Measurements from ENCODE around the gene C10orf62. TPM values are rescaled to one million over a fixed set of nuclear protein-coding genes. Genes with fewer than 3 reads are reported as not detected.

The C10orf62 gene
- total and polyA plus RNA-seq, 2 of the 8 experiments (the other 6 are each of a cell fraction or from before 2014, with no cell fraction given): 0.05 TPM; not detected in 1

DNA sequence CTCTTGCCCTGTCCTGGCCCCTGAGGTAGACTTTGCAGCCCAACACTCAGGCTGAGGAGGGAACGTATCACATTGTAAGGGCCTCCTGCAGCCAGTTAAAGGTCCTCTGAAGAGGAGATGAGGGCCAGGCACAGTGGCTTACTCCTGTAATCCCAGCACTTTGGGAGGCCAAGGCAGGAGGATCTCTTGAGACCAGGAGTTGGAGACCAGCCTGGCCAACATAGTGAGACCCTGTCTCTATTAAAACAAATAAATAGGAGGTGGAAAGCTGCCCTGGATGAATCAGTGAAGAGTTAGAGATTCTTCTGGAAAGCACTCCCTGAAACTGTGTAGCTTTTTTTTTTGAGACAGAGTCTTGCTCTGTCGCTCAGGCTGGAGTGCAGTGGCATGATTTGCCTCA is 2.3 kb upstream of the C10orf62 start:
- no peak overlapping the region for H3K4ac ChIP-seq (replicated peaks; ENCODE audit: insufficient read length, low read depth, low read length)
- no peak overlapping the region for H2BK20ac ChIP-seq (ENCODE audit: low read length)
- H2BK5ac ChIP-seq (ENCODE audit: low read depth, low read length): no peak overlapping the region
- no peaks in the 10 kb centered on the region for H3K36me3 ChIP-seq (ENCODE audit: control insufficient read depth in 2 of 4, insufficient read depth in 4 of 4, low read length in 3 of 4)
- no peak overlapping the region for H4K5ac ChIP-seq (ENCODE audit: insufficient read length, low read depth, low read length)
- no peaks in the 10 kb centered on the region for H4K20me1 ChIP-seq (replicated peaks in 1 of 2; ENCODE audit: control insufficient read depth in 1 of 2, insufficient read depth in 2 of 2, low read length in 2 of 2)
- H3K14ac ChIP-seq (ENCODE audit: insufficient read length): no peak overlapping the region
- no peak overlapping the region for H4K8ac ChIP-seq (ENCODE audit: extremely low read depth, insufficient read depth, low read length)
- no peaks in the 10 kb centered on the region for H3K27me3 ChIP-seq (replicated peaks in 1 of 4; ENCODE audit: control insufficient read depth in 3 of 4, extremely low read depth in 1 of 4, insufficient read depth in 3 of 4, low read length in 3 of 4)
- no peak overlapping the region for H3K4me2 ChIP-seq (ENCODE audit: insufficient read depth in 1 of 2, low read depth in 2 of 2, low read length in 2 of 2)
- H3K27ac ChIP-seq (ENCODE audit: low read depth, low read length): no peak overlapping the region
- FAIRE-seq (no peak), DNase-seq (ENCODE audit: low read depth in 1 of 2, low spot score in 2 of 2) (no peak)
- H3K79me2 ChIP-seq (ENCODE audit: control insufficient read depth in 1 of 2, insufficient read depth in 2 of 2, low read length in 2 of 2): no peaks in the 10 kb centered on the region
- H3K9me3 ChIP-seq (ENCODE audit: insufficient read depth in 2 of 2, low read depth in 1 of 2, low read length in 1 of 2): no peaks in the 10 kb centered on the region
- H3K23me2 ChIP-seq (ENCODE audit: low read depth, low read length): peaks cover 1% of the 10 kb centered on the region; the same call in 1 of the 2 replicates
- H3K56ac ChIP-seq (replicated peaks; ENCODE audit: insufficient read length, low read depth, low read length): no peak overlapping the region
- 95% methylated on average over 2 of the region's 2 CpGs; no CpG with 5 or more reads in 1 of the 2 experiments for WGBS, 2 experiments (ENCODE audit: extremely low coverage in 1 of 2, insufficient coverage in 1 of 2, insufficient read length in 1 of 2, insufficient replicate concordance in 2 of 2, low coverage in 1 of 2, low lambda C conversion rate in 2 of 2, missing lambda C conversion rate in 1 of 2)
- H3K9ac ChIP-seq (replicated peaks in 1 of 4; ENCODE audit: extremely low read depth in 1 of 4, low read depth in 3 of 4, low read length in 3 of 4): no peak overlapping the region
- H2BK12ac ChIP-seq (ENCODE audit: low read depth, low read length): no peak overlapping the region
- no peak overlapping the region for H2BK15ac ChIP-seq (ENCODE audit: low read length)
- ChIA-PET POLR2A (ENCODE audit: partially characterized antibody) (interaction anchor here (1.3 to 2.5 kb wide), 2 partner anchors 11 to 16 kb away, joined by 3 to 7 read pairs; no protein-coding TSS in a partner anchor), CTCF (ENCODE audit: partially characterized antibody) (interaction anchor here (0.6 to 9.5 kb wide), 5 partner anchors 11 to 31 kb away, joined by 3 to 108 read pairs (median 12); partner anchors contain the start of gene ANKRD2)
- no peak overlapping the region for H2AK5ac ChIP-seq (ENCODE audit: low read depth, low read length)
- no peak overlapping the region for H3K4me3 ChIP-seq (ENCODE audit: extremely low read depth in 1 of 4, insufficient read depth in 2 of 4, low read depth in 3 of 4, low read length in 4 of 4)
- H3K4me1 ChIP-seq (replicated peaks in 1 of 4; ENCODE audit: control insufficient read depth in 3 of 4, insufficient read depth in 4 of 4, low read length in 3 of 4): peaks cover 0 to 6% (median 2%) of the 10 kb centered on the region in 4 experiments; a peak in 2 of 7 replicates
- H2AFZ ChIP-seq (ENCODE audit: low read length): no peak overlapping the region
- no peak overlapping the region for H2BK120ac ChIP-seq (replicated peaks; ENCODE audit: low read depth, low read length)
- H3K79me1 ChIP-seq (ENCODE audit: low read depth, low read length): no peaks in the 10 kb centered on the region
- no peak overlapping the region for H3K23ac ChIP-seq (ENCODE audit: insufficient read length)
- H4K91ac ChIP-seq (replicated peaks; ENCODE audit: insufficient read length, low read length): no peak overlapping the region
- H3K18ac ChIP-seq (ENCODE audit: extremely low read depth, low read length): no peak overlapping the region
- TF ChIP-seq JUN (IDR thresholded peaks at IDR 0.05; ENCODE audit: low read depth, low read length) (no peak), BRCA1 (IDR thresholded peaks at IDR 0.05; ENCODE audit: low read depth, low read length) (no peak), PHF8 (conservative IDR thresholded peaks at IDR 0.05; ENCODE audit: low read depth, low read length) (no peak), SAP30 (IDR thresholded peaks at IDR 0.05; ENCODE audit: insufficient read depth, insufficient replicate concordance, low read length) (no peak), ZNF274 (IDR thresholded peaks at IDR 0.05; ENCODE audit: borderline replicate concordance, extremely low read depth, low read length) (no peak), SIRT6 (IDR thresholded peaks at IDR 0.05; ENCODE audit: low read length) (no peak), BCL11A (IDR thresholded peaks at IDR 0.05; ENCODE audit: low read depth in 2 of 2, low read length in 2 of 2) (no peak), RBBP5 (IDR thresholded peaks at IDR 0.05; ENCODE audit: borderline replicate concordance, low read depth, low read length) (no peak), POLR2AphosphoS5 (IDR thresholded peaks at IDR 0.05; ENCODE audit: low read depth, low read length) (no peak), HDAC6 (IDR thresholded peaks at IDR 0.05; ENCODE audit: low read depth, low read length) (no peak), CHD1 (IDR thresholded peaks at IDR 0.05; ENCODE audit: low read depth, low read length) (no peak), TCF12 (IDR thresholded peaks at IDR 0.05; ENCODE audit: low read depth, low read length) (no peak), SUZ12 (IDR thresholded peaks at IDR 0.05; ENCODE audit: low read length) (no peak), SP4 (IDR thresholded peaks at IDR 0.05; ENCODE audit: low read length) (no peak), TBP (IDR thresholded peaks at IDR 0.05; ENCODE audit: low read depth, low read length) (no peak)
